Progenitor cell of endocrine pancreas (in vitro differentiated cells): Measurements from ENCODE around the gene CDK8. TPM values are rescaled to one million over a fixed set of nuclear protein-coding genes. Genes with fewer than 3 reads are reported as not detected.

ENCODE experiments used
- DNase-seq: peaks from one replicate; pipeline ENCODE4 v3.0.0; 2021; ENCODE audit warnings: low spot score; ENCODE audit not compliant: unreplicated experiment
- H3K27ac Mint-ChIP-seq: 2 replicates; pipeline ENCODE4 v1.8.0; 2021; ENCODE audit warnings: mild to moderate bottlenecking, moderate library complexity, mixed read lengths
- H3K27me3 Mint-ChIP-seq: 2 replicates; pipeline ENCODE4 v1.8.0; 2021; ENCODE audit warnings: mixed read lengths
- H3K36me3 Mint-ChIP-seq: 2 replicates; pipeline ENCODE4 v1.8.0; 2022; ENCODE audit warnings: mixed read lengths; ENCODE audit not compliant: insufficient read depth
- H3K4me1 Mint-ChIP-seq: 2 replicates; pipeline ENCODE4 v1.8.0; 2021; ENCODE audit warnings: low read depth, mixed read lengths
- H3K4me3 Mint-ChIP-seq: 2 replicates; pipeline ENCODE4 v1.8.0; 2021; ENCODE audit warnings: low read depth, mild to moderate bottlenecking, moderate library complexity, mixed read lengths
- H3K9me3 Mint-ChIP-seq: 2 replicates; pipeline ENCODE4 v1.8.0; 2021; ENCODE audit warnings: low read depth, mixed read lengths
- total RNA-seq: library from RNA; stranded (reverse); gene quantifications from 2 replicates; pipeline ENCODE4 v1.2.1, GENCODE V29; 2021
- TF ChIP-seq, protein P1 (sequence below): fragments of 200-600 bp; sonication (generic); IDR thresholded peaks from one replicate; pipeline ENCODE4 v1.5.0; 2021; ENCODE audit warnings: antibody characterized with exemption, mild to moderate bottlenecking; ENCODE audit not compliant: unreplicated experiment

Gene CDK8
- total RNA-seq, 1 donor from 2014 or later, result 31.7 TPM

DNA sequence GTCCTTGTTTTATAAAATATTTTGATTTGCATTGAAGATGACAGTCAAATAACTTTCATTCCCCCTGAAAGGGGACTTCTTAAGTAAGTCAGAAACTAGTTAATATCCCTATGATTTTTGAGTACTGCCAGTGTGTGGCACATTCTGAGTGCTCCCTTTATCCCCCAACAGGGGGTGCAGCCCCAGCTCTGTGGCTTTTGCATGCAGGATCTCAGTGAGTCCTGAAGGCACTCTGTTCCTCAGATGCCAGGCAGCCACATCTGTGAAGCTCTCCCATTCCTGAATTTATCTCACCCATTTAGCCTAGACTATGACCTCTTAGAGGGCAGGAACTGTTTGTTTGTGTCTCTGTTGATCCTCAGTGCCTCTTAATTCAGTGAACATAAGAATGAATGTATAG is 123.1 kb downstream of the CDK8 start:
- Mint-ChIP-seq H3K9me3 (no peaks in the 10 kb centered on the region), H3K27me3 (no peaks in the 10 kb centered on the region), H3K27ac (no peak overlapping the region), H3K36me3 (peaks cover 3% of the 10 kb centered on the region), H3K4me1 (peaks cover 9% of the 10 kb centered on the region), H3K4me3 (no peak overlapping the region)
- TF ChIP-seq, protein P1, sequence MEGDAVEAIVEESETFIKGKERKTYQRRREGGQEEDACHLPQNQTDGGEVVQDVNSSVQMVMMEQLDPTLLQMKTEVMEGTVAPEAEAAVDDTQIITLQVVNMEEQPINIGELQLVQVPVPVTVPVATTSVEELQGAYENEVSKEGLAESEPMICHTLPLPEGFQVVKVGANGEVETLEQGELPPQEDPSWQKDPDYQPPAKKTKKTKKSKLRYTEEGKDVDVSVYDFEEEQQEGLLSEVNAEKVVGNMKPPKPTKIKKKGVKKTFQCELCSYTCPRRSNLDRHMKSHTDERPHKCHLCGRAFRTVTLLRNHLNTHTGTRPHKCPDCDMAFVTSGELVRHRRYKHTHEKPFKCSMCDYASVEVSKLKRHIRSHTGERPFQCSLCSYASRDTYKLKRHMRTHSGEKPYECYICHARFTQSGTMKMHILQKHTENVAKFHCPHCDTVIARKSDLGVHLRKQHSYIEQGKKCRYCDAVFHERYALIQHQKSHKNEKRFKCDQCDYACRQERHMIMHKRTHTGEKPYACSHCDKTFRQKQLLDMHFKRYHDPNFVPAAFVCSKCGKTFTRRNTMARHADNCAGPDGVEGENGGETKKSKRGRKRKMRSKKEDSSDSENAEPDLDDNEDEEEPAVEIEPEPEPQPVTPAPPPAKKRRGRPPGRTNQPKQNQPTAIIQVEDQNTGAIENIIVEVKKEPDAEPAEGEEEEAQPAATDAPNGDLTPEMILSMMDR, result peak; percentile 55
- DNase-seq, result no peak

DNA sequence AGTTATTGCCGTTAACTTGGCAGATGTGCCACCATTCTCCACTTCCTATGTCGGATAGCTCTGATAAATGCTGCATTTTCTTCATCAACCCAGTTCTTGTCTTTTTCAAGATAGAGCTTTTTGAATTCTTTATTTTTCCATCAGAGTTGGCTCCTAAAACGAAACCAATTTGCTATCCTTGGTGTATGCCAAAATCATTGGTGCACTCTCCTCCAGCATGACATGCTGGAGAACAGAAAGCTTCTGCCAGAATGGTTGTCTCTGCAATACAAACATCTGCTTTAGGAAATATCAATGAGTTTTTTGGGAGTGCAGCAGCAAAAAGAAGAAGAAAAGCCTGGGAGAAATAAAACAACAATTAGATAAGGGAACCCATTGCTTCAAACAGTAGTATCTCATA is 124.2 kb downstream of the CDK8 start:
- Mint-ChIP-seq H3K36me3 (peaks cover 3% of the 10 kb centered on the region), H3K27me3 (no peaks in the 10 kb centered on the region), H3K4me1 (peaks cover 9% of the 10 kb centered on the region), H3K27ac (no peak overlapping the region), H3K9me3 (no peaks in the 10 kb centered on the region), H3K4me3 (no peak overlapping the region)
- DNase-seq, result no peak
- TF ChIP-seq, protein P1, result no peak

DNA sequence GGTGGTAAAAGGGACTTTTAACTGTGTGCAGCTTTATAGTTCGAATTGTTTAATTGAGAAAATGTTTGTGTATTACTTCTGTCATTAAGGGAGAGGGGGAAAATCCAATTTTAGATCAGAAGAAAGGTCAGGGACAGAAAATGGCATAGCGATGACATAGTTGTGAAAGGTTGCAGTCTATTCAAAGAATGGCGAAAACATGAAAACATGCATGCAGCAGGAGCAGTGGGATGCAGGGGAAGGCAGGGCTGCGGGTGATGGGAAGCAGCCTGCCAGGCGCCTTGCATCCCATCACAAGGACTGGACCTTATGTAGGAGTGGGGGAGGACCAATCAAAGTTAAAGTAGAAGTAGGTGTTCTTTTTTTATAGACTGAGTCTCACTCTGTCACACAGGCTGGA is 125.9 kb downstream of the CDK8 start:
- TF ChIP-seq, protein P1, result no peak
- H3K36me3 Mint-ChIP-seq, result peaks cover 3% of the 10 kb centered on the region
- H3K4me1 Mint-ChIP-seq, result peaks cover 9% of the 10 kb centered on the region
- H3K9me3 Mint-ChIP-seq, result no peaks in the 10 kb centered on the region
- H3K4me3 Mint-ChIP-seq, result no peak overlapping the region
- DNase-seq, result no peak
- no peak overlapping the region for H3K27ac Mint-ChIP-seq
- H3K27me3 Mint-ChIP-seq, result no peaks in the 10 kb centered on the region

DNA sequence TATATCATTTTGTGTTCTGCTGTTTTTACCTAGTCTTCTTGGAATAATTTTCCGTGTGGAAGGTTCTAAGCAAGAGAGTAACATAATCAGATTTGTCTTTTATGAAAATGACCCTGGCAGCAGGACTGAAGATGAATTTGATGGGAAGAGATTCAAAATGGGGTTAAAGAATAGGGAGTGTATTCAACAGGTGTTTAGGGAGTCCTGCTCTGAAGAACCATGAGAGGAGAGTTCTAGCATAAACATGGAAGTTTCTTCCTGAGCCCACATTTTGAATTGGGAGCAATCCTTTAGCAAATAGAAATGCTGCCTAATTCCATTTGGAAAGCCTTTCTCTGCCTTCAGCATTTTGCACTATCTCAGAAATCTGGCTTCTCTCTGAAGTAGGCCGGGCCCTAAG is 127.0 kb downstream of the CDK8 start:
- H3K27me3 Mint-ChIP-seq, result no peaks in the 10 kb centered on the region
- H3K27ac Mint-ChIP-seq, result no peak overlapping the region
- no peak for DNase-seq
- TF ChIP-seq, protein P1, result no peak
- no peak overlapping the region for H3K4me3 Mint-ChIP-seq
- H3K36me3 Mint-ChIP-seq, result peaks cover 3% of the 10 kb centered on the region
- no peaks in the 10 kb centered on the region for H3K9me3 Mint-ChIP-seq
- H3K4me1 Mint-ChIP-seq, result peaks cover 9% of the 10 kb centered on the region

DNA sequence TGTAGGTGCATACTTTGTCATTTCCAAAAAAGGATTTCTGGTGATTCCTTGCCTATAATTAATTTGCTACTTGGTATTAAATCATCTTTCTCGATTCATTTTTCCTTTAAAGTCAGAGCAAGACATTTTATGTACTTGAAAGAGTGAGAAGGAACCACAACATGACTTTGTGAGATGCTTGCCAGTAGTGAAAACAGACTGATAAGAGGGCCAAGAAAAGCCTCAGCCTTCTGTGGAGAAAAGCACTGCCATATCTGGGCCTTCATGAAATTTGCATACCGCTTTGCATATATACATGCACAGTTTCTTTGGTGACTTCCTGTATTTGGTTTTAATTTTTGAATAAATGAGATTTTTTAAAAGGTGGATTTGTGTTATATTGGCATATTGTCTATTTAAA is 128.4 kb downstream of the CDK8 start:
- no peak for DNase-seq
- Mint-ChIP-seq H3K27ac (no peak overlapping the region), H3K4me1 (peaks cover 12% of the 10 kb centered on the region), H3K9me3 (no peaks in the 10 kb centered on the region), H3K4me3 (no peak overlapping the region), H3K27me3 (no peaks in the 10 kb centered on the region), H3K36me3 (peaks cover 13% of the 10 kb centered on the region)
- TF ChIP-seq, protein P1, result no peak
